Fibroblast of lung (primary cell): ENCODE measurements around the gene ARHGAP6. TPM values are rescaled to one million over a fixed set of nuclear protein-coding genes. Genes with fewer than 3 reads are reported as not detected.

Experiments
- DNase-seq, 2 donors: peaks; one replicate each; pipeline versions ENCODE4 v3.0.0 to v3.0.0-alpha.2; 2010; ENCODE audit warnings: low read depth in 2 of 2
- H2AFZ ChIP-seq: 2 replicates; pipeline ENCODE4 v1.5.1; 2012; ENCODE audit warnings: low read length, control low read depth, inconsistent platforms
- H3K27ac ChIP-seq: 2 replicates; pipeline ENCODE4 v1.5.1; 2011; ENCODE audit warnings: low read length, control low read depth; ENCODE audit not compliant: insufficient read depth
- H3K27me3 ChIP-seq: 2 replicates; pipeline ENCODE4 v1.5.1; 2011; ENCODE audit warnings: mild to moderate bottlenecking, low read length; ENCODE audit not compliant: control insufficient read depth, insufficient read depth
- H3K36me3 ChIP-seq: 2 replicates; pipeline ENCODE4 v1.5.1; 2011; ENCODE audit warnings: low read length; ENCODE audit not compliant: control insufficient read depth, insufficient read depth
- H3K4me1 ChIP-seq: 2 replicates; pipeline ENCODE4 v1.5.1; 2011; ENCODE audit warnings: low read length; ENCODE audit not compliant: control insufficient read depth, insufficient read depth; ENCODE audit errors: extremely low read depth
- H3K4me2 ChIP-seq: 2 replicates; pipeline ENCODE4 v1.5.1; 2011; ENCODE audit warnings: low read length, control low read depth; ENCODE audit not compliant: insufficient read depth; ENCODE audit errors: extremely low read depth
- H3K4me3 ChIP-seq, 4 experiments: fragments of 200-600 bp in 1 of 4; sonication (generic) in 1 of 4; replicated peaks in 1 of 4; 2 replicates each; pipeline ENCODE4 v1.5.1; 2011 to 2016; ENCODE audit warnings: low read length in 4 of 4, low read depth in 3 of 4, mild to moderate bottlenecking in 3 of 4, control low read depth in 2 of 4, inconsistent platforms in 1 of 4, mixed read lengths in 1 of 4; ENCODE audit not compliant: insufficient read depth in 1 of 4; ENCODE audit errors: control extremely low read depth in 1 of 4
- H3K79me2 ChIP-seq: 2 replicates; pipeline ENCODE4 v1.5.1; 2012; ENCODE audit warnings: mild to moderate bottlenecking, low read length, inconsistent platforms; ENCODE audit not compliant: control insufficient read depth, insufficient read depth
- H3K9ac ChIP-seq: 2 replicates; pipeline ENCODE4 v1.5.1; 2011; ENCODE audit warnings: mild to moderate bottlenecking, low read length, control low read depth; ENCODE audit not compliant: insufficient read depth
- H3K9me3 ChIP-seq: 2 replicates; pipeline ENCODE4 v1.5.1; 2012; ENCODE audit warnings: low read depth, low read length; ENCODE audit not compliant: control insufficient read depth, insufficient read depth
- H4K20me1 ChIP-seq: 2 replicates; pipeline ENCODE4 v1.5.1; 2011; ENCODE audit warnings: low read length; ENCODE audit not compliant: control insufficient read depth, insufficient read depth; ENCODE audit errors: extremely low read depth
- CTCF ChIP-seq, 2 donors: IDR thresholded peaks in 1 of 2; conservative IDR thresholded peaks in 1 of 2; 1 replicate in 1 of 2; 2 replicates in 1 of 2; pipeline ENCODE4 v1.5.1; 2011 to 2012; ENCODE audit warnings: low read length in 2 of 2, control low read depth in 1 of 2, inconsistent platforms in 1 of 2, low read depth in 1 of 2, mild to moderate bottlenecking in 1 of 2
- EZH2 ChIP-seq: IDR thresholded peaks from 2 replicates; pipeline ENCODE4 v1.5.1; 2012; ENCODE audit warnings: low read length, control low read depth, mild to moderate bottlenecking; ENCODE audit errors: missing control alignments
- polyA plus RNA-seq, 2 donors: library from polyadenylated mRNA; depleted of rRNA in 1 of 2; stranded (reverse) in 1 of 2; unstranded in 1 of 2; fragments of >200 nt; gene quantifications; 2 replicates each; pipeline ENCODE4 v1.2.1, GENCODE V29; 2011 to 2012; ENCODE audit warnings: missing spikeins in 1 of 2
- total RNA-seq: library from RNA; depleted of rRNA; stranded (reverse); fragments of >200 nt; gene quantifications from 2 replicates; pipeline ENCODE4 v1.2.1, GENCODE V29; 2014

ARHGAP6 gene
- total and polyA plus RNA-seq, 2 donors (not counting 1 experiment from before 2014, with no cell fraction given): 5.9 to 11.7 TPM

- Histone ChIP-seq H3K79me2 (no peaks in the 10 kb centered on the region), H3K36me3 (no peaks in the 10 kb centered on the region), H3K4me2 (no peak overlapping the region), H3K4me1 (no peaks in the 10 kb centered on the region), H4K20me1 (no peaks in the 10 kb centered on the region), H3K4me3 (no peak overlapping the region), H2AFZ (no peak overlapping the region), H3K27ac (no peak overlapping the region), H3K27me3 (no peaks in the 10 kb centered on the region), H3K9ac (no peak overlapping the region), H3K9me3 (no peaks in the 10 kb centered on the region)
- no peak for DNase-seq
- TF ChIP-seq CTCF (conservative IDR thresholded peaks at IDR 0.05 in 1 of 2, IDR thresholded peaks at IDR 0.05 in 1 of 2; ENCODE audit: low read depth in 1 of 2, low read length in 2 of 2) (no peak), EZH2 (no peak)
Measured at GRCh38 chrX:11562570-11562969, 103.2 kb downstream of the ARHGAP6 start.

DNA sequence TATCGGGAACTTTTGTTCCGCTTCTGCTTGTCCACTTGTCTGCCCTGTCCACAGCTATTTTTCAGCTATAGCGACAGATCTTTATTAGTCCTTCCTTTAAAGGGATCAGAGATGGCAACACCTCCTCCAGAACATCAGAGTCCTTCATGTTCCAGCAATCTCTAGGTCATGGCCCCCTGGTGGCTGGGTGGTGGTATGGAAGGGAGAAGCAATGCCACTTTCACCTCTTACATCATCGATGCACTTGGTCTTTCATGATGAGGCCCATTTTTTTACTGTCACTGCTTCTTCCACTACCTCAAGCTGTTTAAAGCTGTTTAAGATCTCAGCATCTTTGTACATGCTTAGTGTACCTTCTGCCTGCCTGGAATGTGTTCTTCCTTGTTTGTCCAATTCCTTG is 106.7 kb downstream of the ARHGAP6 start:
- Histone ChIP-seq H3K36me3 (no peaks in the 10 kb centered on the region), H3K9me3 (no peaks in the 10 kb centered on the region), H4K20me1 (no peaks in the 10 kb centered on the region), H3K9ac (no peak overlapping the region), H3K27me3 (no peaks in the 10 kb centered on the region), H3K79me2 (no peaks in the 10 kb centered on the region), H3K4me2 (no peak overlapping the region), H2AFZ (no peak overlapping the region), H3K4me3 (no peak overlapping the region), H3K4me1 (peaks cover 2% of the 10 kb centered on the region), H3K27ac (no peak overlapping the region)
- DNase-seq: no peak
- TF ChIP-seq EZH2: no peak
- TF ChIP-seq CTCF (conservative IDR thresholded peaks at IDR 0.05 in 1 of 2, IDR thresholded peaks at IDR 0.05 in 1 of 2; ENCODE audit: low read depth in 1 of 2, low read length in 2 of 2): peak; percentile 14 to 29

- no peaks in the 10 kb centered on the region for H3K27me3 ChIP-seq
- H3K4me1 ChIP-seq: peaks cover 2% of the 10 kb centered on the region
- H3K27ac ChIP-seq: no peak overlapping the region
- no peaks in the 10 kb centered on the region for H3K79me2 ChIP-seq
- no peak overlapping the region for H3K9ac ChIP-seq
- peak; percentile 63 to 69 for DNase-seq
- H3K36me3 ChIP-seq: no peaks in the 10 kb centered on the region
- no peaks in the 10 kb centered on the region for H3K9me3 ChIP-seq
- no peak for TF ChIP-seq EZH2
- TF ChIP-seq CTCF (conservative IDR thresholded peaks at IDR 0.05 in 1 of 2, IDR thresholded peaks at IDR 0.05 in 1 of 2; ENCODE audit: low read depth in 1 of 2, low read length in 2 of 2): no peak
- H3K4me3 ChIP-seq: no peak overlapping the region
- no peaks in the 10 kb centered on the region for H4K20me1 ChIP-seq
- H3K4me2 ChIP-seq: no peak overlapping the region
- no peak overlapping the region for H2AFZ ChIP-seq
Measured at GRCh38 chrX:11557120-11557519, 108.6 kb downstream of the ARHGAP6 start.
